Activated T-cell treated with anti-CD3 and anti-CD28 coated beads, Interleukin-2, amount 50 U/mL, for 72 hours (primary cell): ENCODE results near the gene KLHL36. TPM values are rescaled to one million over a fixed set of nuclear protein-coding genes. Genes with fewer than 3 reads are reported as not detected.

Experiments
- ATAC-seq, 2 donors: fragments of 150-1000 bp; cut with Tn5 transposase; replicated peaks in 1 of 2; 2 replicates each; pipeline ENCODE4 v1.10.0; 2021; ENCODE audit warnings: moderate library complexity in 2 of 2, mild to moderate bottlenecking in 1 of 2
- DNase-seq, 2 donors: peaks; one replicate each; pipeline ENCODE4 v3.0.0; 2021 to 2022; ENCODE audit warnings: mixed read lengths in 1 of 2
- H3K27ac Mint-ChIP-seq: one replicate; pipeline ENCODE4 v1.8.0; 2022; ENCODE audit warnings: mild to moderate bottlenecking, moderate library complexity, mixed read lengths
- H3K27me3 Mint-ChIP-seq: one replicate; pipeline ENCODE4 v1.8.0; 2022; ENCODE audit warnings: low read depth, mixed read lengths
- H3K36me3 Mint-ChIP-seq, 2 donors: one replicate each; pipeline ENCODE4 v1.8.0; 2022; ENCODE audit warnings: mixed read lengths in 2 of 2, mild to moderate bottlenecking in 1 of 2; ENCODE audit not compliant: insufficient read depth in 2 of 2
- H3K4me1 Mint-ChIP-seq: one replicate; pipeline ENCODE4 v1.8.0; 2022; ENCODE audit warnings: low read depth, mixed read lengths
- H3K4me3 Mint-ChIP-seq, 2 donors: one replicate each; pipeline ENCODE4 v1.8.0; 2022; ENCODE audit warnings: mild to moderate bottlenecking in 2 of 2, mixed read lengths in 2 of 2, moderate library complexity in 2 of 2
- H3K9me3 Mint-ChIP-seq, 2 donors: one replicate each; pipeline ENCODE4 v1.8.0; 2022; ENCODE audit warnings: mixed read lengths in 2 of 2
- total RNA-seq, 2 donors: library from RNA; stranded (reverse); gene quantifications; one replicate each; pipeline ENCODE4 v1.2.3, GENCODE V29; 2022

KLHL36 gene
- total RNA-seq, 2 donors from 2014 or later: 64.2 to 69.5 TPM

DNA sequence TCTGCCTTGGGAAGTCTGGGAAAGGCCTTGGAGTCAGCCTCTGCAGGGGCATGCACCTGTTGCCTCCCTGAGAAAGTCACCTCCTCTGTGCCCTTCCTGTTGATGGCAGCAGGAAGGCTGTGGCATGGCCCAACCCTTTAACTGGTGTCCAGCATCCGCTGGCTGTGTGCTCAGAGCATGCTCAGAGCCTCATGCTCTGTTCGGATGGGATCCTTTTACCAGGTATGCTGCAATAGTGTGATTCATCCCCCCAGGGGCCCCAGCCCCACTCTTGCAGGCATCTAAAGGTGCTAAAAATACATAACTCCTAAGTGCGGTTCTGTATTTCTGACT lies 24.9 kb downstream of the KLHL36 start:
- no peaks in the 10 kb centered on the region for H3K27me3 Mint-ChIP-seq
- DNase-seq (no peak), ATAC-seq (no peak)
- no peak overlapping the region for H3K4me3 Mint-ChIP-seq
- no peak overlapping the region for H3K27ac Mint-ChIP-seq
- H3K36me3 Mint-ChIP-seq: no peaks in the 10 kb centered on the region
- peaks cover 14% of the 10 kb centered on the region for H3K4me1 Mint-ChIP-seq
- no peaks in the 10 kb centered on the region for H3K9me3 Mint-ChIP-seq

DNA sequence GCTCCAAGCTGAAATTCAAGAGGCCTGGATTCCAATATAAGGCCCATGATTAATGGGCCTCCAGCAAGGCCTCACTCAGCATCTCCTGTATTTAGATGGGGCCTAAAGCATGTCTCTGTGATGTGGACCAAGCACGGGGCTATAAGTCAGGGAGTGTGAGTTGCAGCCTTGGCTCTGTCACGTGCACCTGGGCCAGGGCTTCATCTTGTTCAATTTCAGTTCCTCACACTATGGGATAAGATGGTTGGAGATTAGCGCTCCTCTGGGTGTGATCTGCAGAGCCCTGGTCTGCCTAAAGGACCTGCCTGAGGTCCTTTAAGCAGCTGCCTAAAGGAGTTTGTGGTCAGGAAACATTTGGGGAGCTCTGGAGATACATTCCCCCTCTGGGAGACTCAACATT lies 25.2 kb downstream of the KLHL36 start:
- H3K27me3 Mint-ChIP-seq: no peaks in the 10 kb centered on the region

GRCh38 chr16:84675423-84675822 lies 27.1 kb downstream of the KLHL36 start:
- Mint-ChIP-seq H3K9me3 (no peaks in the 10 kb centered on the region), H3K27ac (no peak overlapping the region), H3K27me3 (peaks cover 4% of the 10 kb centered on the region), H3K4me1 (peaks cover 14% of the 10 kb centered on the region), H3K4me3 (no peak overlapping the region), H3K36me3 (no peaks in the 10 kb centered on the region)
- DNase-seq (no peak), ATAC-seq (no peak)

More for the DNA sequence above, 25.2 kb downstream of the KLHL36 start:
- no peak for ATAC-seq
- Mint-ChIP-seq H3K4me1 (peaks cover 14% of the 10 kb centered on the region), H3K4me3 (no peak overlapping the region), H3K27ac (no peak overlapping the region), H3K36me3 (no peaks in the 10 kb centered on the region), H3K9me3 (no peaks in the 10 kb centered on the region)
- no peak for DNase-seq

DNA sequence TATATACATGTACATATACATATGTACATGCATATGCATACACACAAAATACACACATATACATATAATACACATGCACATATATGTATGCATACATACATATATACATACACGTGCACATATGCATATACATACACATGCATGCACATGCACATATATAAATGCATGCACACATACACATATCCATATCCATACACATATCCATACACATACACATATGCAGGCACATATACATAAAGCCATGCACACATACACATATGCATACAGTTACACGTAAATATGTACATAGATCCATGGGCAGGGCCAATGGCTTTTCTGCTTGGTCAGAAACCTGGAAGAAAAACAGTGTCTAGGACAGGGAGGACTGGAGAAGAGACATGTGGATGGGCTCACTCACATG lies 27.6 kb downstream of the KLHL36 start:
- peaks cover 14% of the 10 kb centered on the region for H3K4me1 Mint-ChIP-seq
- no peak overlapping the region for H3K27ac Mint-ChIP-seq
- ATAC-seq (no peak), DNase-seq (no peak)
- no peak overlapping the region for H3K4me3 Mint-ChIP-seq
- H3K27me3 Mint-ChIP-seq: peaks cover 8% of the 10 kb centered on the region
- H3K36me3 Mint-ChIP-seq: no peaks in the 10 kb centered on the region
- no peaks in the 10 kb centered on the region for H3K9me3 Mint-ChIP-seq

DNA sequence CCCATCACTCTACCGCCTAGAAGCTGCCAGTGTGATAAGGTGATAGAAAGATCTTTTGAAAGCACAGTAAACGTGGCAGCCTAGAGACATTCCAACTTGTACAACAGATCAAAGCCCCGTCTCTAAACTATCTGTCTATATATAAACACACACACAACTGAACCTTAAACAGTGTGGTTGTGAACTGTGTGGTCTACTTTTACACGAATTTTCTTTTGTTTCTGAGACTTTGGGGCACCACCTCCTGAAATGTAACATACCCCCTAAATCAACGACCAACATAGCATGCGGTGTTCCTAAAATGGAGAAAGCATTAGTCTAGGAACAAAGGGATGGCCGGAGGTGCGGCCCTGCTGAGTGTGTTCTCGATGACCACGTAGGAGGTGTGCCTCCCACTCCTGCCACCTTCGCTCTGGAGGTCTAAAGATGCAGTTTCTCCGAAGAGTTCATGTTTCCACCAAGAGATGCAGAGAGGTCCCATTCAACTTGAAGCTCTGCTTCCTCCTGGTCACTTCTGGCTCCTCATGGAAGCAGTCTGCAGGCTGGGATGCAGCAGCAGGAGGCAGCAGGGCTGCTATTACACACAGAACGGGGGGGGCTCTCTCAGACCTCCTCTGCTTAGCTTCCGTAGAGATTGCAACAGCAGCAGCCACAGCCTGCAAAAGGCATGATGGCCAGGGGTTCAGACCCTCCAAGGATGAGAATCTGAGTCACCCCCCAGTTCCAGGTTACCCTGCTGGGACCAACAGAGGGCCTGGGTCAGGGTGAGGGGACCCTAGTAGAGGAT lies 28.9 kb downstream of the KLHL36 start:
- Mint-ChIP-seq H3K27ac (no peak overlapping the region), H3K36me3 (no peaks in the 10 kb centered on the region), H3K27me3 (peaks cover 8% of the 10 kb centered on the region), H3K9me3 (no peaks in the 10 kb centered on the region), H3K4me1 (peaks cover 4% of the 10 kb centered on the region), H3K4me3 (no peak overlapping the region)
- no peak for ATAC-seq
- no peak for DNase-seq

DNA sequence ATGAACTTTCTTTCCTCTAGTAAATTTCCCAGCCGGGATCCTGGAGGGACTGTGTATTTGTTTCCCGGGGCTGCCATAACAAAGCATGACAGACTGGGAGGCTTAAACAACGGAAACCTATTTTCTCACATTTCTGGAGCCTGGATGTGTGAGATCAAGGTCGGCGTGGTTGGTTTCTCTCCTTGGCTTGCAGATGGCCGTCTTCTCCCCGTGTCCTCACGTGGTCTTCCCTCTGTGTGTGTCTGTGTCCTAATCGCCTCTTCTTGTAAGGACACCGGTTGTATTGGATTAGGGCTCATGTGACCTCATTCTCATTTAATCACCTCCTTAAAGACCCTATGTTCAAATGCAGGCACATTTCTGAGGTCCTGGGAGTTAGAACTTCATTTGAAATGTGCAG lies 29.5 kb downstream of the KLHL36 start:
- H3K27me3 Mint-ChIP-seq: peaks cover 8% of the 10 kb centered on the region
- H3K36me3 Mint-ChIP-seq: no peaks in the 10 kb centered on the region
- ATAC-seq (no peak), DNase-seq (no peak)
- no peaks in the 10 kb centered on the region for H3K9me3 Mint-ChIP-seq
- H3K4me1 Mint-ChIP-seq: peaks cover under 1% of the 10 kb centered on the region
- H3K4me3 Mint-ChIP-seq: no peak overlapping the region
- no peak overlapping the region for H3K27ac Mint-ChIP-seq

GRCh38 chr16:84678541-84678940 lies 30.2 kb downstream of the KLHL36 start:
- Mint-ChIP-seq H3K36me3 (no peaks in the 10 kb centered on the region), H3K9me3 (no peaks in the 10 kb centered on the region), H3K27ac (no peak overlapping the region), H3K27me3 (peaks cover 8% of the 10 kb centered on the region), H3K4me3 (no peak overlapping the region), H3K4me1 (no peaks in the 10 kb centered on the region)
- ATAC-seq (no peak), DNase-seq (no peak)

GRCh38 chr16:84680165-84680842 lies 32.0 kb downstream of the KLHL36 start:
- H3K36me3 Mint-ChIP-seq: no peaks in the 10 kb centered on the region
- H3K9me3 Mint-ChIP-seq: no peaks in the 10 kb centered on the region
- peaks cover 19% of the 10 kb centered on the region for H3K27me3 Mint-ChIP-seq
- ATAC-seq (no peak), DNase-seq (no peak)
- H3K27ac Mint-ChIP-seq: no peak overlapping the region
- H3K4me1 Mint-ChIP-seq: no peaks in the 10 kb centered on the region
- H3K4me3 Mint-ChIP-seq: no peak overlapping the region

- Mint-ChIP-seq H3K27me3 (peaks cover 19% of the 10 kb centered on the region), H3K36me3 (no peaks in the 10 kb centered on the region), H3K4me1 (no peaks in the 10 kb centered on the region), H3K27ac (no peak overlapping the region), H3K4me3 (no peak overlapping the region), H3K9me3 (no peaks in the 10 kb centered on the region)
- DNase-seq: no peak
- ATAC-seq: no peak
Measured at GRCh38 chr16:84680843-84681629, 32.7 kb downstream of the KLHL36 start.

GRCh38 chr16:84683691-84684591 lies 35.6 kb downstream of the KLHL36 start:
- no peak for DNase-seq
- no peak for ATAC-seq
- peaks cover 6% of the 10 kb centered on the region for H3K4me1 Mint-ChIP-seq
- H3K36me3 Mint-ChIP-seq: peaks cover 5 to 7% of the 10 kb centered on the region in 2 donors
- peaks cover 0 to 4% of the 10 kb centered on the region in 2 donors for H3K9me3 Mint-ChIP-seq
- H3K27ac Mint-ChIP-seq: no peak overlapping the region
- H3K27me3 Mint-ChIP-seq: peaks cover 19% of the 10 kb centered on the region
- H3K4me3 Mint-ChIP-seq: no peak overlapping the region

- Mint-ChIP-seq H3K36me3 (peaks cover 5 to 7% of the 10 kb centered on the region in 2 donors), H3K9me3 (peaks cover 0 to 4% of the 10 kb centered on the region in 2 donors), H3K27me3 (peaks cover 19% of the 10 kb centered on the region), H3K4me3 (no peak overlapping the region), H3K27ac (no peak overlapping the region), H3K4me1 (peaks cover 6% of the 10 kb centered on the region)
- ATAC-seq: no peak
- no peak for DNase-seq
Measured at GRCh38 chr16:84684592-84684965, 36.3 kb downstream of the KLHL36 start.

GRCh38 chr16:84685210-84685609 lies 36.9 kb downstream of the KLHL36 start:
- DNase-seq (no peak), ATAC-seq (no peak)
- no peak overlapping the region for H3K4me3 Mint-ChIP-seq
- H3K27me3 Mint-ChIP-seq: peaks cover 23% of the 10 kb centered on the region
- H3K27ac Mint-ChIP-seq: no peak overlapping the region
- peaks cover 6% of the 10 kb centered on the region for H3K4me1 Mint-ChIP-seq
- peaks cover 5 to 7% of the 10 kb centered on the region in 2 donors for H3K36me3 Mint-ChIP-seq
- peaks cover 0 to 4% of the 10 kb centered on the region in 2 donors for H3K9me3 Mint-ChIP-seq
